ENCODE data around the gene SLC25A39. TPM values are rescaled to one million over a fixed set of nuclear protein-coding genes. Genes with fewer than 3 reads are reported as not detected.
A peak's percentile ranks its signal among the peaks of the same experiment; 100 is the strongest.
"Not testable (repeated sequence)": the region's sequence is repeated elsewhere in the genome, so short reads cannot be mapped to it uniquely, and the experiment has no call there.

SLC25A39 gene
- total RNA-seq, 1 donor from 2014 or later: 104 TPM

DNA sequence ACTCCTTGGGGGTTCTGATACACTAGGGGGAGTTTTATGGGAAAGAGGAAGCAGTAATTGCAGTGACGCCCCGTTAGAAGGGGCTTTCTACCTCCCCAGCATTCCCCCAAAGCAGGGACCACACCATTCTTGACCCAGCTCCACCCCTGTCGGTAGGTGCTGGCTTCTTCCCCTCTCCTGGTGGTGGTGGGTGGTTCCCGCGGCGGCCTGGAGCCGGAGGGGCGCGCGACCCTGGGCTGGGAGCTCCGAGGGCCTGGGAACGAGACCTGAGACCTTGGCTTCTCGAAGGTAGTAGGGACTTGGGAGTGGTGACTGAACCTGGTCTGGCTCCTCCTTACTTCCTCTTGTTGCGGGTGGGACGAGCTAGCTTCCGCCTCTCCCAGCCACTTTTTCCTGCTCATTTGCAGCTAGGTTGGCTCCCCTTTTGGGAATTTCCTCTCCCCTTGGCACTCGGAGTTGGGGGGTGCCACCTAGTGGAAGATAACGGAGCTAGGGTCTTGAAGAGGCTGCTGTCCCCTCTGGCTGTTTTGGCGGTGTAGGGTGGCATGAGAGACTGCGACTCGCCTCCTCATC is 20.9 kb upstream of the SLC25A39 start:
- H3K4me1 Mint-ChIP-seq (ENCODE audit: low read depth, unreplicated experiment): peaks cover 4% of the 10 kb centered on the region
- peaks cover 7% of the 10 kb centered on the region for H3K9me3 Mint-ChIP-seq (ENCODE audit: unreplicated experiment)
- DNase-seq: peak; percentile 67
- peak overlapping the region; percentile 98 for H3K4me3 Mint-ChIP-seq (ENCODE audit: unreplicated experiment)
- H3K36me3 Mint-ChIP-seq (ENCODE audit: unreplicated experiment): no peaks in the 10 kb centered on the region
- H3K27ac Mint-ChIP-seq (ENCODE audit: unreplicated experiment): peak overlapping the region; percentile 48
- TF ChIP-seq, protein P1, sequence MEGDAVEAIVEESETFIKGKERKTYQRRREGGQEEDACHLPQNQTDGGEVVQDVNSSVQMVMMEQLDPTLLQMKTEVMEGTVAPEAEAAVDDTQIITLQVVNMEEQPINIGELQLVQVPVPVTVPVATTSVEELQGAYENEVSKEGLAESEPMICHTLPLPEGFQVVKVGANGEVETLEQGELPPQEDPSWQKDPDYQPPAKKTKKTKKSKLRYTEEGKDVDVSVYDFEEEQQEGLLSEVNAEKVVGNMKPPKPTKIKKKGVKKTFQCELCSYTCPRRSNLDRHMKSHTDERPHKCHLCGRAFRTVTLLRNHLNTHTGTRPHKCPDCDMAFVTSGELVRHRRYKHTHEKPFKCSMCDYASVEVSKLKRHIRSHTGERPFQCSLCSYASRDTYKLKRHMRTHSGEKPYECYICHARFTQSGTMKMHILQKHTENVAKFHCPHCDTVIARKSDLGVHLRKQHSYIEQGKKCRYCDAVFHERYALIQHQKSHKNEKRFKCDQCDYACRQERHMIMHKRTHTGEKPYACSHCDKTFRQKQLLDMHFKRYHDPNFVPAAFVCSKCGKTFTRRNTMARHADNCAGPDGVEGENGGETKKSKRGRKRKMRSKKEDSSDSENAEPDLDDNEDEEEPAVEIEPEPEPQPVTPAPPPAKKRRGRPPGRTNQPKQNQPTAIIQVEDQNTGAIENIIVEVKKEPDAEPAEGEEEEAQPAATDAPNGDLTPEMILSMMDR (IDR thresholded peaks at IDR 0.05; ENCODE audit: partially characterized antibody, unreplicated experiment): peak; percentile 68
- H3K27me3 Mint-ChIP-seq (ENCODE audit: unreplicated experiment): peaks cover 13% of the 10 kb centered on the region

DNA sequence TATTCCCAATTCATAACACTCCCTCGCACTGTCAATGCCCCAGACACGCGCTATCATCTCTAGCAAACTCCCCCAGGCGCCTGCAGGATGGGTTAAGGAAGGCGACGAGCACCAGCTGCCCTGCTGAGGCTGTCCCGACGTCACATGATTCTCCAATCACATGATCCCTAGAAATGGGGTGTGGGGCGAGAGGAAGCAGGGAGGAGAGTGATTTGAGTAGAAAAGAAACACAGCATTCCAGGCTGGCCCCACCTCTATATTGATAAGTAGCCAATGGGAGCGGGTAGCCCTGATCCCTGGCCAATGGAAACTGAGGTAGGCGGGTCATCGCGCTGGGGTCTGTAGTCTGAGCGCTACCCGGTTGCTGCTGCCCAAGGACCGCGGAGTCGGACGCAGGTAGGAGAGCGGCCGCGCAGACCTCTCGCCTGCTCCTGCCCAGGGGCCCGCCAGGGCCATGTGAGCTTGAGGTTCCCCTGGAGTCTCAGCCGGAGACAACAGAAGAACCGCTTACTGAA is 20.4 kb upstream of the SLC25A39 start, which contains the start of gene GRN:
Gene GRN, plus strand, starts transcription at position 364 of the 515 bp plus-strand sequence. CDS start 3,863 bp downstream, outside the sequence.
- Mint-ChIP-seq H3K27ac (ENCODE audit: unreplicated experiment) (peak within 1 kb of the TSS; percentile 91), H3K36me3 (ENCODE audit: unreplicated experiment) (no peaks in the 10 kb centered on the region), H3K4me1 (ENCODE audit: low read depth, unreplicated experiment) (peaks cover 4% of the 10 kb centered on the region), H3K4me3 (ENCODE audit: unreplicated experiment) (peak within 1 kb of the TSS; percentile 98), H3K9me3 (ENCODE audit: unreplicated experiment) (peaks cover 10% of the 10 kb centered on the region), H3K27me3 (ENCODE audit: unreplicated experiment) (peaks cover 13% of the 10 kb centered on the region)
- TF ChIP-seq, protein P1 (IDR thresholded peaks at IDR 0.05; ENCODE audit: partially characterized antibody, unreplicated experiment): no peak
- DNase-seq: peak; percentile 92

DNA sequence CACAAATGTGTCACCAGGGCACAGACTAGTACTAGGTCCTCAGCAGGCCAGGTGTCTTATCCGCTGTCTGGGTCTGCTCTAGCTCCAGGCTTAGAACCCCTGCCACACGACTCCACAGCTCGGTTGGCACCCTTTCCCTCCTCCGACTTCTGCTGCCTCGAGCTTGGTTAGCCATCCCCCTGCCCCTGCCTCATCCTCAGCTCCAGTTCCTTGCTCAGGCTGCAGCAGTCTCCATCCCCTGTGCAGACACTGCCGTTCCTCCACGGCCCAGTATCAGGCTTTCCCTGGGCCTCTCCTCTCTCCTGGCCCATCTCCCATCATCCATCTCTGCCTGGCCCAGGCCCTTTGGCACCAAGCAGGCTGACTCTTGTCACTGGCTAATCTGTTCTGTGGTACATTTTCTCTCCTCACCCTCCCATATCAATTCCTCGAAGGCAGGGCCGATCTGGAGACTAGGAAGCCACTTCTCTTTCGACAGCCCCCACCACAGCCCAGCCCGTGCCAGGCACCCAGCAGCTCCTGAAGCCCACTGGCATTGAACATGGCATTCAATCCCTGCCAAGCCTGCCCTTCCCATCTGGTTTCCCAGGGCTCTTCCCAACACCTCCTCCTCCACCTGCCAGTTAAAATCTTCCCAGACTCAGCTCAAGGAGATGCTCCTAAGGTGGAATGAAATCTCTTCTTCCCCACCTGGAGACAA is 19.0 kb upstream of the SLC25A39 start:
- DNase-seq: no peak
- Mint-ChIP-seq H3K4me1 (ENCODE audit: low read depth, unreplicated experiment) (peaks cover 3% of the 10 kb centered on the region), H3K4me3 (ENCODE audit: unreplicated experiment) (peak overlapping the region; percentile 98), H3K27me3 (ENCODE audit: unreplicated experiment) (peaks cover 13% of the 10 kb centered on the region), H3K9me3 (ENCODE audit: unreplicated experiment) (peaks cover 10% of the 10 kb centered on the region), H3K36me3 (ENCODE audit: unreplicated experiment) (no peaks in the 10 kb centered on the region), H3K27ac (ENCODE audit: unreplicated experiment) (peak overlapping the region; percentile 72)
- TF ChIP-seq, protein P1 (IDR thresholded peaks at IDR 0.05; ENCODE audit: partially characterized antibody, unreplicated experiment): no peak

DNA sequence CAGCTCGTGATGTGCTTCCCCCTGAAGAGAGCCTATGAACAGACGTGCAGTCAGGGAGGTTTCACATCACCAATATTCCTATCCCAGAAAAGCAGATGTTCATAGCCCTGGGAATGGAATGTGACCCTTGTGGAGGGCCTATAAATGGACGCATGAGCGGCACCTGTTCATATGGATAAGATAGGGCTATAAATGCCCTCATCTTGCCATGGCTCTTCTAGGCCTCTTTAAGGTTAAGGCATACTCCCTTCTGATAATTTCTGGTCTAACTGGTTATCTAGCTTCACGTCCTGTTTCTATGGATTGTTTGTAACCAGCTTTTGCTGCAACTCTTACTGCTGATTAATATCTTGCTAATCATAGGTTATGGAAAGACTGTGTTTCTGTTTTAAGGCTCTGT is 15.9 kb upstream of the SLC25A39 start:
- Mint-ChIP-seq H3K9me3 (ENCODE audit: unreplicated experiment) (peaks cover 10% of the 10 kb centered on the region), H3K27me3 (ENCODE audit: unreplicated experiment) (peaks cover 10% of the 10 kb centered on the region)
- H3K36me3 Mint-ChIP-seq (ENCODE audit: unreplicated experiment); H3K27ac Mint-ChIP-seq (ENCODE audit: unreplicated experiment); H3K4me1 Mint-ChIP-seq (ENCODE audit: low read depth, unreplicated experiment); DNase-seq; H3K4me3 Mint-ChIP-seq (ENCODE audit: unreplicated experiment): not testable (repeated sequence)

GRCh38 chr17:44338702-44339101 is 14.1 kb upstream of the SLC25A39 start:
- Mint-ChIP-seq H3K36me3 (ENCODE audit: unreplicated experiment) (no peaks in the 10 kb centered on the region), H3K9me3 (ENCODE audit: unreplicated experiment) (peaks cover 5% of the 10 kb centered on the region), H3K4me3 (ENCODE audit: unreplicated experiment) (no peak overlapping the region), H3K27me3 (ENCODE audit: unreplicated experiment) (peaks cover 4% of the 10 kb centered on the region), H3K4me1 (ENCODE audit: low read depth, unreplicated experiment) (no peaks in the 10 kb centered on the region), H3K27ac (ENCODE audit: unreplicated experiment) (no peak overlapping the region)
- DNase-seq: no peak
- TF ChIP-seq, protein P1 (IDR thresholded peaks at IDR 0.05; ENCODE audit: partially characterized antibody, unreplicated experiment): no peak

All from glutamatergic neuron (in vitro differentiated cells).